ENCODE measurements around the gene CDKN2A. TPM values are rescaled to one million over a fixed set of nuclear protein-coding genes. Genes with fewer than 3 reads are reported as not detected.

The CDKN2A gene
- total RNA-seq, 2 experiments from 2014 or later: 15.9 to 16.6 TPM

GRCh38 chr9:21997480-21997879 lies 3.3 kb upstream of the CDKN2A start:
- ChIA-PET CTCF (interaction anchor here (1.0 to 1.3 kb wide), 2 partner anchors 12 to 15 kb away, joined by 3 read pairs; partner anchors contain the start of gene CDKN2B), POLR2A (no interaction called here)
- peaks cover 24% of the 10 kb centered on the region for H3K4me1 Mint-ChIP-seq
- no peak for DNase-seq
- no peak overlapping the region for H3K27ac Mint-ChIP-seq
- H3K4me3 Mint-ChIP-seq: no peak overlapping the region
- H3K9me3 Mint-ChIP-seq: no peaks in the 10 kb centered on the region
- H3K36me3 Mint-ChIP-seq (ENCODE audit: low read depth): peaks cover 10% of the 10 kb centered on the region
- peaks cover 61% of the 10 kb centered on the region for H3K27me3 Mint-ChIP-seq

- peaks cover 24% of the 10 kb centered on the region for H3K4me1 Mint-ChIP-seq
- POLR2A ChIA-PET: no interaction called here
- peaks cover 10% of the 10 kb centered on the region for H3K36me3 Mint-ChIP-seq (ENCODE audit: low read depth)
- peaks cover 55% of the 10 kb centered on the region for H3K27me3 Mint-ChIP-seq
- CTCF ChIA-PET: interaction anchor here (1.3 to 2.8 kb wide), 2 partner anchors 11 to 14 kb away, joined by 3 to 24 read pairs; no protein-coding TSS in a partner anchor
- no peak for DNase-seq
- H3K4me3 Mint-ChIP-seq: peak overlapping the region; percentile 97
- no peak overlapping the region for H3K27ac Mint-ChIP-seq
- H3K9me3 Mint-ChIP-seq: no peaks in the 10 kb centered on the region
Observed at GRCh38 chr9:21996858-21997257, 2.7 kb upstream of the CDKN2A start.

GRCh38 chr9:21996438-21996837 lies 2.2 kb upstream of the CDKN2A start:
- Mint-ChIP-seq H3K4me1 (peaks cover 24% of the 10 kb centered on the region), H3K4me3 (peak overlapping the region; percentile 97), H3K27ac (peak overlapping the region; percentile 25), H3K36me3 (ENCODE audit: low read depth) (peaks cover 12% of the 10 kb centered on the region), H3K9me3 (no peaks in the 10 kb centered on the region), H3K27me3 (peaks cover 54% of the 10 kb centered on the region)
- POLR2A ChIA-PET: no interaction called here
- no peak for DNase-seq
- CTCF ChIA-PET: interaction anchor here (2.8 kb wide), 1 partner anchor 11 kb away, joined by 24 read pairs; no protein-coding TSS in a partner anchor

- Mint-ChIP-seq H3K27ac (peak overlapping the region; percentile 99), H3K9me3 (no peaks in the 10 kb centered on the region), H3K36me3 (ENCODE audit: low read depth) (peaks cover 16% of the 10 kb centered on the region), H3K4me1 (peaks cover 24% of the 10 kb centered on the region), H3K4me3 (peak overlapping the region; percentile 97), H3K27me3 (peaks cover 53% of the 10 kb centered on the region)
- POLR2A ChIA-PET: no interaction called here
- DNase-seq: no peak
- CTCF ChIA-PET: interaction anchor here (0.6 to 2.8 kb wide), 2 partner anchors 12 to 844 kb away, joined by 3 to 24 read pairs; no protein-coding TSS in a partner anchor
Observed at GRCh38 chr9:21995666-21996398, 1.6 kb upstream of the CDKN2A start.

- ChIA-PET CTCF (interaction anchor here (0.6 to 2.8 kb wide), 5 partner anchors 13 to 844 kb away, joined by 3 to 24 read pairs (median 3); no protein-coding TSS in a partner anchor), POLR2A (no interaction called here)
- peak; percentile 87 for DNase-seq
- H3K27ac Mint-ChIP-seq: peak overlapping the region; percentile 99
- peak overlapping the region; percentile 97 for H3K4me3 Mint-ChIP-seq
- peaks cover 21% of the 10 kb centered on the region for H3K36me3 Mint-ChIP-seq (ENCODE audit: low read depth)
- peaks cover 28% of the 10 kb centered on the region for H3K4me1 Mint-ChIP-seq
- H3K9me3 Mint-ChIP-seq: peaks cover 2% of the 10 kb centered on the region
- peaks cover 53% of the 10 kb centered on the region for H3K27me3 Mint-ChIP-seq
Observed at GRCh38 chr9:21995006-21995665, 944 bp upstream of the CDKN2A start.

- peak; percentile 59 for DNase-seq
- H3K4me3 Mint-ChIP-seq: peak within 1 kb of the TSS; percentile 97
- H3K36me3 Mint-ChIP-seq (ENCODE audit: low read depth): peaks cover 25% of the 10 kb centered on the region
- H3K27ac Mint-ChIP-seq: peak within 1 kb of the TSS; percentile 99
- H3K4me1 Mint-ChIP-seq: peaks cover 30% of the 10 kb centered on the region
- H3K9me3 Mint-ChIP-seq: peaks cover 6% of the 10 kb centered on the region
- peaks cover 53% of the 10 kb centered on the region for H3K27me3 Mint-ChIP-seq
- ChIA-PET POLR2A (no interaction called here), CTCF (interaction anchor here (0.6 to 2.8 kb wide), 4 partner anchors 13 to 179 kb away, joined by 3 to 24 read pairs (median 3); no protein-coding TSS in a partner anchor)
Observed at GRCh38 chr9:21994556-21995005, 389 bp upstream of the CDKN2A start, which contains the start of gene CDKN2B-AS1. CDKN2B-AS1 (plus strand) TSS chr9:21994791.

- no peak for DNase-seq
- Mint-ChIP-seq H3K27me3 (peaks cover 59% of the 10 kb centered on the region), H3K4me3 (peak overlapping the region; percentile 97), H3K27ac (peak overlapping the region; percentile 75), H3K36me3 (ENCODE audit: low read depth) (peaks cover 31% of the 10 kb centered on the region), H3K4me1 (peaks cover 30% of the 10 kb centered on the region), H3K9me3 (peaks cover 7% of the 10 kb centered on the region)
- ChIA-PET CTCF (interaction anchor here (1.8 kb wide), 1 partner anchor 15 kb away, joined by 5 read pairs; the partner anchor contains the start of gene CDKN2B), POLR2A (no interaction called here)
Observed at GRCh38 chr9:21993007-21993406, 1.2 kb downstream of the CDKN2A start.

GRCh38 chr9:21991072-21991959 lies 2.9 kb downstream of the CDKN2A start:
- DNase-seq: no peak
- no peak overlapping the region for H3K4me3 Mint-ChIP-seq
- H3K27ac Mint-ChIP-seq: no peak overlapping the region
- ChIA-PET POLR2A (no interaction called here), CTCF (interaction anchor here (0.6 to 2.5 kb wide), 4 partner anchors 10 to 173 kb away, joined by 3 to 7 read pairs (median 4); partner anchors contain the start of gene CDKN2B)
- H3K9me3 Mint-ChIP-seq: peaks cover 7% of the 10 kb centered on the region
- H3K4me1 Mint-ChIP-seq: peaks cover 31% of the 10 kb centered on the region
- peaks cover 27% of the 10 kb centered on the region for H3K36me3 Mint-ChIP-seq (ENCODE audit: low read depth)
- H3K27me3 Mint-ChIP-seq: peaks cover 55% of the 10 kb centered on the region

- CTCF ChIA-PET: interaction anchor here (1.1 to 2.5 kb wide), 2 partner anchors 10 to 19 kb away, joined by 3 to 7 read pairs; partner anchors contain the start of gene CDKN2B
- H3K9me3 Mint-ChIP-seq: peaks cover 7% of the 10 kb centered on the region
- POLR2A ChIA-PET: no interaction called here
- no peak overlapping the region for H3K4me3 Mint-ChIP-seq
- peaks cover 22% of the 10 kb centered on the region for H3K4me1 Mint-ChIP-seq
- H3K27me3 Mint-ChIP-seq: peaks cover 59% of the 10 kb centered on the region
- peaks cover 21% of the 10 kb centered on the region for H3K36me3 Mint-ChIP-seq (ENCODE audit: low read depth)
- no peak overlapping the region for H3K27ac Mint-ChIP-seq
- no peak for DNase-seq
Observed at GRCh38 chr9:21989440-21990189, 4.6 kb downstream of the CDKN2A start.

GRCh38 chr9:21988056-21988990 lies 5.9 kb downstream of the CDKN2A start:
- H3K4me3 Mint-ChIP-seq: no peak overlapping the region
- peaks cover 7% of the 10 kb centered on the region for H3K9me3 Mint-ChIP-seq
- POLR2A ChIA-PET: no interaction called here
- peaks cover 16% of the 10 kb centered on the region for H3K4me1 Mint-ChIP-seq
- H3K36me3 Mint-ChIP-seq (ENCODE audit: low read depth): peaks cover 21% of the 10 kb centered on the region
- CTCF ChIA-PET: interaction anchor here (1.8 kb wide), 1 partner anchor 19 kb away, joined by 14 read pairs; no protein-coding TSS in a partner anchor
- H3K27ac Mint-ChIP-seq: no peak overlapping the region
- H3K27me3 Mint-ChIP-seq: peaks cover 69% of the 10 kb centered on the region
- DNase-seq: no peak

Data from activated CD4-positive, alpha-beta T cell treated with anti-CD3 and anti-CD28 coated beads, Interleukin-2, amount 10 ng/mL, durations not matched to agents 7 days and 5 days (primary cell).